Liver (tissue), 9 donors: ENCODE results near the gene TNS4. TPM values are rescaled to one million over a fixed set of nuclear protein-coding genes. Genes with fewer than 3 reads are reported as not detected.
A peak's percentile ranks its signal among the peaks of the same experiment; 100 is the strongest.

Experiments
- DNase-seq: peaks from one replicate; pipeline ENCODE4 v3.0.0-alpha.2; 2017; ENCODE audit warnings: low spot score
- H3K27ac ChIP-seq, 2 donors: one replicate each; pipeline ENCODE4 v1.7.0; 2013; ENCODE audit warnings: inconsistent platforms in 2 of 2, low read length in 2 of 2, control low read depth in 1 of 2, low read depth in 1 of 2, mild to moderate bottlenecking in 1 of 2
- H3K27me3 ChIP-seq, 4 donors: one replicate each; pipeline versions ENCODE4 v1.6.1 to v1.7.0; 2013; ENCODE audit warnings: low read length in 3 of 4, inconsistent platforms in 1 of 4, mild to moderate bottlenecking in 1 of 4, moderate library complexity in 1 of 4; ENCODE audit not compliant: control insufficient read depth in 4 of 4, insufficient read depth in 4 of 4
- H3K36me3 ChIP-seq, 4 donors: one replicate each; pipeline versions ENCODE4 v1.6.1 to v1.7.0; 2013; ENCODE audit warnings: low read length in 3 of 4, mild to moderate bottlenecking in 3 of 4, low read depth in 1 of 4, moderate library complexity in 1 of 4; ENCODE audit not compliant: control insufficient read depth in 4 of 4, insufficient read depth in 3 of 4
- H3K4me1 ChIP-seq, 4 donors: one replicate each; pipeline versions ENCODE4 v1.6.1 to v1.7.0; 2013; ENCODE audit warnings: low read length in 3 of 4, mild to moderate bottlenecking in 3 of 4, moderate library complexity in 1 of 4; ENCODE audit not compliant: control insufficient read depth in 4 of 4, insufficient read depth in 4 of 4
- H3K4me3 ChIP-seq, 3 donors: one replicate each; pipeline versions ENCODE4 v1.6.1 to v1.7.0; 2013; ENCODE audit warnings: low read length in 3 of 3, control low read depth in 1 of 3, low read depth in 1 of 3, mild to moderate bottlenecking in 1 of 3
- H3K9ac ChIP-seq, 2 donors: one replicate each; pipeline ENCODE4 v1.7.0; 2013; ENCODE audit warnings: low read length in 2 of 2, mild to moderate bottlenecking in 2 of 2, moderate library complexity in 2 of 2, control low read depth in 1 of 2, low read depth in 1 of 2
- H3K9me3 ChIP-seq, 4 donors: one replicate each; pipeline versions ENCODE4 v1.6.1 to v1.7.0; 2013; ENCODE audit warnings: low read length in 3 of 4; ENCODE audit not compliant: control insufficient read depth in 4 of 4
- ATF3 ChIP-seq: IDR thresholded peaks from 2 replicates; pipeline ENCODE4 v1.6.1; 2016; ENCODE audit warnings: antibody characterized with exemption
- CTCF ChIP-seq: fragments of 150-350 bp; IDR thresholded peaks from 2 replicates; pipeline ENCODE4 v1.5.1; 2017; ENCODE audit warnings: improper control_type of control experiment, low read depth, low read length; ENCODE audit not compliant: missing input control
- EGR1 ChIP-seq, 2 donors: IDR thresholded peaks; 2 replicates each; pipeline ENCODE4 v1.6.1; 2016 to 2018; ENCODE audit warnings: antibody characterized with exemption in 2 of 2, low read depth in 2 of 2
- FOXA1 ChIP-seq: IDR thresholded peaks from 2 replicates; pipeline ENCODE4 v1.6.1; 2016; ENCODE audit warnings: antibody characterized with exemption
- FOXA2 ChIP-seq: IDR thresholded peaks from 2 replicates; pipeline ENCODE4 v1.6.1; 2016; ENCODE audit warnings: antibody characterized with exemption
- GABPA ChIP-seq, 2 donors: IDR thresholded peaks in 1 of 2; conservative IDR thresholded peaks in 1 of 2; 2 replicates each; pipeline ENCODE4 v1.6.1; 2016; ENCODE audit warnings: antibody characterized with exemption in 2 of 2, mild to moderate bottlenecking in 1 of 2, moderate library complexity in 1 of 2
- HNF4A ChIP-seq, 2 donors: conservative IDR thresholded peaks; 2 replicates each; pipeline ENCODE4 v1.6.1; 2016; ENCODE audit warnings: antibody characterized with exemption in 2 of 2, mild to moderate bottlenecking in 2 of 2
- HNF4G ChIP-seq: IDR thresholded peaks from 2 replicates; pipeline ENCODE4 v1.6.1; 2016; ENCODE audit warnings: antibody characterized with exemption
- JUND ChIP-seq, 2 donors: IDR thresholded peaks; 2 replicates each; pipeline ENCODE4 v1.6.1; 2016; ENCODE audit warnings: antibody characterized with exemption in 2 of 2
- MAX ChIP-seq: IDR thresholded peaks from 2 replicates; pipeline ENCODE4 v1.6.1; 2016; ENCODE audit warnings: antibody characterized with exemption
- NR2F2 ChIP-seq: IDR thresholded peaks from 2 replicates; pipeline ENCODE4 v1.6.1; 2016; ENCODE audit warnings: antibody characterized with exemption
- RAD21 ChIP-seq, 2 donors: IDR thresholded peaks; 2 replicates each; pipeline ENCODE4 v1.6.1; 2016; ENCODE audit warnings: antibody characterized with exemption in 2 of 2, mild to moderate bottlenecking in 2 of 2
- REST ChIP-seq: IDR thresholded peaks from 2 replicates; pipeline ENCODE4 v1.6.1; 2016; ENCODE audit warnings: antibody characterized with exemption, mild to moderate bottlenecking
- RXRA ChIP-seq, 2 donors: IDR thresholded peaks; 2 replicates each; pipeline ENCODE4 v1.6.1; 2017 to 2018; ENCODE audit warnings: antibody characterized with exemption in 2 of 2, mild to moderate bottlenecking in 1 of 2
- SP1 ChIP-seq: IDR thresholded peaks from 2 replicates; pipeline ENCODE4 v1.6.1; 2018; ENCODE audit warnings: antibody characterized with exemption, mild to moderate bottlenecking
- TAF1 ChIP-seq: conservative IDR thresholded peaks from 2 replicates; pipeline ENCODE4 v1.6.1; 2016; ENCODE audit warnings: antibody characterized with exemption, mild to moderate bottlenecking
- YY1 ChIP-seq: IDR thresholded peaks from 2 replicates; pipeline ENCODE4 v1.6.1; 2016; ENCODE audit warnings: antibody characterized with exemption, mild to moderate bottlenecking
- ZBTB33 ChIP-seq: IDR thresholded peaks from 2 replicates; pipeline ENCODE4 v1.6.1; 2016; ENCODE audit warnings: antibody characterized with exemption
- WGBS: extraction: QIAGEN DNeasy Blood & Tissue Kit; methylation state at CpG from one replicate; pipeline ENCODE4 v1.1.7; 2013; 5-methylcytosine and 5-hydroxymethylcytosine counted together
- polyA plus RNA-seq, 2 donors: library from polyadenylated mRNA; stranded (reverse) in 1 of 2; unstranded in 1 of 2; fragments of 200-250 nt in 1 of 2; fragments of >200 nt in 1 of 2; fragmentation: Nextera tagmentation in 1 of 2; extraction: Ambion mirVana in 1 of 2; gene quantifications; one replicate each; pipeline versions ENCODE4 v1.2.1 to v1.2.3, GENCODE V29; 2013 to 2015
- total RNA-seq, 2 donors: library from RNA; depleted of rRNA; stranded (reverse); fragments of >200 nt; gene quantifications; one replicate each; pipeline ENCODE4 v1.2.3, GENCODE V29; 2014
- donor health status: healthy.
- donor health status: healthy.
- donor health status: healthy.
- donor health status: healthy.
- donor health status: healthy.

The TNS4 gene
- total and polyA plus RNA-seq, 4 donors = 0.08 TPM; not detected in 3

- Histone ChIP-seq H3K27me3 (no peaks in the 10 kb centered on the region), H3K4me3 (no peak overlapping the region), H3K4me1 (peaks cover 21 to 86% (median 79%) of the 10 kb centered on the region in 4 donors), H3K27ac (peak overlapping the region; percentile 72 to 97), H3K9ac (no peak overlapping the region), H3K36me3 (peaks cover 8 to 32% (median 19%) of the 10 kb centered on the region in 4 donors), H3K9me3 (no peaks in the 10 kb centered on the region)
- TF ChIP-seq RXRA (IDR thresholded peaks at IDR 0.05) = peak in 1 of 2 donors; percentile 50
- TF ChIP-seq HNF4A (conservative IDR thresholded peaks at IDR 0.05) = peak; percentile 20 to 45
- no peak for TF ChIP-seq MAX
- TF ChIP-seq ATF3 = no peak
- peak; percentile 54 to 61 for TF ChIP-seq RAD21 (IDR thresholded peaks at IDR 0.05)
- peak; percentile 47 for TF ChIP-seq CTCF
- 45% methylated on average over 3 of the region's 3 CpGs for WGBS
- DNase-seq = no peak
Measured at GRCh38 chr17:40450175-40450574, 51.2 kb downstream of the TNS4 start.

GRCh38 chr17:40448639-40449261 is 52.7 kb downstream of the TNS4 start:
- H3K9me3 ChIP-seq = no peaks in the 10 kb centered on the region
- H3K27ac ChIP-seq = peak overlapping the region; percentile 92 to 97
- TF ChIP-seq JUND (IDR thresholded peaks at IDR 0.05) = peak; percentile 88 to 92
- TF ChIP-seq GABPA (IDR thresholded peaks at IDR 0.05 in 1 of 2, conservative IDR thresholded peaks at IDR 0.05 in 1 of 2) = peak in 1 of 2 donors; percentile 17
- peak; percentile 57 for TF ChIP-seq REST
- peak; percentile 63 for TF ChIP-seq NR2F2
- peak in 1 of 2 donors; percentile 4 for TF ChIP-seq EGR1 (IDR thresholded peaks at IDR 0.05; ENCODE audit: low read depth in 2 of 2)
- TF ChIP-seq YY1 = peak; percentile 79
- peak; percentile 68 for TF ChIP-seq HNF4G
- peak; percentile 99 for TF ChIP-seq FOXA2
- TF ChIP-seq TAF1 = no peak
- peak; percentile 99 to 100 for TF ChIP-seq RXRA (IDR thresholded peaks at IDR 0.05)
- TF ChIP-seq ATF3 = peak; percentile 74
- TF ChIP-seq RAD21 (IDR thresholded peaks at IDR 0.05) = no peak
- peak; percentile 90 to 96 for TF ChIP-seq HNF4A (conservative IDR thresholded peaks at IDR 0.05)
- TF ChIP-seq MAX = peak; percentile 97
- peak; percentile 91 for TF ChIP-seq ZBTB33
- peak; percentile 98 for TF ChIP-seq SP1
- TF ChIP-seq FOXA1 = peak; percentile 99
- TF ChIP-seq CTCF = no peak
- H3K27me3 ChIP-seq = no peaks in the 10 kb centered on the region
- peaks cover 19 to 74% (median 66%) of the 10 kb centered on the region in 4 donors for H3K4me1 ChIP-seq
- H3K36me3 ChIP-seq = peaks cover 6 to 19% (median 9%) of the 10 kb centered on the region in 4 donors
- WGBS = 13% methylated on average over 7 of the region's 7 CpGs
- peak overlapping the region; percentile 21 to 40 (median 39) for H3K4me3 ChIP-seq
- H3K9ac ChIP-seq = peak overlapping the region; percentile 66 to 81
- DNase-seq = no peak
